HCT116 (cell line): Measurements from ENCODE around the gene SLC47A2. TPM values are rescaled to one million over a fixed set of nuclear protein-coding genes. Genes with fewer than 3 reads are reported as not detected.
A peak's percentile ranks its signal among the peaks of the same experiment; 100 is the strongest.
"Not testable (repeated sequence)": the region's sequence is repeated elsewhere in the genome, so short reads cannot be mapped to it uniquely, and the experiment has no call there.

Experiments used
- ATAC-seq: fragments of 200-7000 bp; cut with Tn5 transposase; 2 replicates; pipeline ENCODE4 v1.9.1; 2020; ENCODE audit warnings: mild to moderate bottlenecking, moderate library complexity
- BruUV-seq: library from RNA; stranded (reverse); fragments of 400-500 nt; replicated peaks from 2 replicates; lab custom pipeline; 2021; lab: Mats Ljungman, UMichigan
- CTCF ChIA-PET: fragments of 300-600 bp; sonication (Branson Sonifier 250); formaldehyde crosslinking; loops from one replicate; lab custom pipeline; 2021; ENCODE audit warnings: antibody characterized with exemption; lab: Charles Lee
- POLR2A ChIA-PET: fragments of 300-600, 350-600 bp; sonication (Branson Sonifier 250); formaldehyde crosslinking; loops from one replicate; lab custom pipeline; 2021; ENCODE audit warnings: antibody characterized with exemption; lab: Charles Lee
- RAD21 ChIA-PET, 2 experiments: fragments of 300-600 bp; sonication (Branson Sonifier 250); formaldehyde crosslinking; loops; one replicate each; lab custom pipeline; 2023; ENCODE audit warnings: low total read pairs in 2 of 2; ENCODE audit not compliant: uncharacterized antibody in 2 of 2, unreplicated experiment in 2 of 2, low non-redundant PET in 1 of 2; lab: Charles Lee
- DNase-seq: peaks from one replicate; pipeline ENCODE4 v3.0.0-alpha.2; 2010; ENCODE audit warnings: low read depth, low spot score
- H2AFZ ChIP-seq: fragments of 200-600 bp; shearing (Covaris generic), sonication (generic); 2 replicates; pipeline ENCODE4 v1.6.1; 2017; ENCODE audit warnings: low read depth, mixed run types, mixed read lengths, antibody characterized with exemption, low read length; ENCODE audit not compliant: poor library complexity, severe bottlenecking
- H3K27ac ChIP-seq: 2 replicates; pipeline ENCODE4 v1.5.1; 2012; ENCODE audit warnings: low read depth, low read length
- H3K27me3 ChIP-seq: fragments of 200-600 bp; sonication (generic); 2 replicates; pipeline ENCODE4 v1.6.1; 2016; ENCODE audit warnings: mixed run types, low read length, mixed read lengths; ENCODE audit not compliant: insufficient read depth
- H3K36me3 ChIP-seq, 2 experiments: fragments of 200-500 bp in 1 of 2; fragments of 200-600 bp in 1 of 2; sonication (Bioruptor generic) in 1 of 2; sonication (generic) in 1 of 2; 2 replicates each; pipeline versions ENCODE4 v1.5.1 to v1.6.1; 2014 to 2016; ENCODE audit warnings: low read length in 2 of 2, inconsistent platforms in 1 of 2, mixed read lengths in 1 of 2, mixed run types in 1 of 2; ENCODE audit not compliant: insufficient read depth in 2 of 2, control insufficient read depth in 1 of 2
- H3K4me1 ChIP-seq, 2 experiments: fragments of 200-600 bp in 1 of 2; sonication (generic) in 1 of 2; 2 replicates each; pipeline versions ENCODE4 v1.5.1 to v1.6.1; 2012 to 2017; ENCODE audit warnings: low read length in 2 of 2, inconsistent platforms in 1 of 2, mild to moderate bottlenecking in 1 of 2, mixed read lengths in 1 of 2, mixed run types in 1 of 2, moderate library complexity in 1 of 2; ENCODE audit not compliant: insufficient read depth in 2 of 2, control insufficient read depth in 1 of 2
- H3K4me2 ChIP-seq: fragments of 200-600 bp; sonication (generic); 2 replicates; pipeline ENCODE4 v1.6.1; 2017; ENCODE audit warnings: mixed run types, low read length, mixed read lengths
- H3K4me3 ChIP-seq, 2 experiments: fragments of 200-600 bp in 1 of 2; sonication (generic) in 1 of 2; replicated peaks in 1 of 2; 2 replicates each; pipeline ENCODE4 v1.5.1; 2011 to 2016; ENCODE audit warnings: low read length in 2 of 2, control low read depth in 1 of 2, low read depth in 1 of 2, mild to moderate bottlenecking in 1 of 2, mixed read lengths in 1 of 2, mixed run types in 1 of 2
- H3K79me2 ChIP-seq: fragments of 200-600 bp; sonication (generic); 2 replicates; pipeline ENCODE4 v1.6.1; 2017; ENCODE audit warnings: mild to moderate bottlenecking, mixed run types, low read length, moderate library complexity, mixed read lengths; ENCODE audit not compliant: insufficient read depth
- H3K9ac ChIP-seq: fragments of 200-600 bp; sonication (generic); 2 replicates; pipeline ENCODE4 v1.6.1; 2016; ENCODE audit warnings: low read length, mixed read lengths
- H3K9me2 ChIP-seq: fragments of 200-600 bp; sonication (generic), shearing (Covaris generic); 2 replicates; pipeline ENCODE4 v1.6.1; 2017; ENCODE audit warnings: mixed run types, mild to moderate bottlenecking, moderate library complexity; ENCODE audit not compliant: insufficient read depth
- H3K9me3 ChIP-seq, 2 experiments: fragments of 200-500 bp in 1 of 2; fragments of 200-600 bp in 1 of 2; sonication (Bioruptor generic) in 1 of 2; sonication (generic) in 1 of 2; 2 replicates each; pipeline ENCODE4 v1.6.1; 2014 to 2017; ENCODE audit warnings: low read length in 2 of 2, mixed read lengths in 2 of 2, inconsistent platforms in 1 of 2, low read depth in 1 of 2, mild to moderate bottlenecking in 1 of 2, mixed run types in 1 of 2, moderate library complexity in 1 of 2; ENCODE audit not compliant: control insufficient read depth in 1 of 2, insufficient read depth in 1 of 2
- H4K20me1 ChIP-seq: fragments of 200-600 bp; sonication (generic), shearing (Covaris generic); 2 replicates; pipeline ENCODE4 v1.6.1; 2017; ENCODE audit warnings: mixed run types, mild to moderate bottlenecking, moderate library complexity; ENCODE audit not compliant: insufficient read depth
- ATF3 ChIP-seq: IDR thresholded peaks from 2 replicates; pipeline ENCODE4 v1.6.1; 2012
- CTCF ChIP-seq, 3 experiments: fragments of 200-600 bp in 1 of 3; sonication (generic) in 1 of 3; IDR thresholded peaks in 2 of 3; conservative IDR thresholded peaks in 1 of 3; 2 replicates each; pipeline ENCODE4 v1.5.1; 2012 to 2017; ENCODE audit warnings: low read depth in 2 of 3, low read length in 2 of 3, antibody characterized with exemption in 1 of 3, borderline replicate concordance in 1 of 3, control low read depth in 1 of 3, mild to moderate bottlenecking in 1 of 3, mixed read lengths in 1 of 3, mixed run types in 1 of 3, moderate library complexity in 1 of 3; ENCODE audit not compliant: insufficient read depth in 1 of 3
- EGR1 ChIP-seq: IDR thresholded peaks from 2 replicates; pipeline ENCODE4 v1.6.1; 2012; ENCODE audit warnings: low read depth
- ELF1 ChIP-seq: IDR thresholded peaks from 2 replicates; pipeline ENCODE4 v1.6.1; 2012; ENCODE audit warnings: low read depth, borderline replicate concordance
- EZH2phosphoT487 ChIP-seq: fragments of 200-600 bp; IDR thresholded peaks from 2 replicates; pipeline ENCODE4 v1.6.1; 2018; ENCODE audit warnings: antibody characterized with exemption, borderline replicate concordance
- JUND ChIP-seq: IDR thresholded peaks from 2 replicates; pipeline ENCODE4 v1.6.1; 2012
- POLR2A ChIP-seq: IDR thresholded peaks from 2 replicates; pipeline ENCODE4 v1.7.0; 2011; ENCODE audit warnings: borderline replicate concordance; ENCODE audit not compliant: insufficient read depth, insufficient read length; ENCODE audit errors: extremely low read depth
- POLR2AphosphoS5 ChIP-seq: IDR thresholded peaks from 2 replicates; pipeline ENCODE4 v1.6.1; 2011; ENCODE audit warnings: mild to moderate bottlenecking, low read depth, low read length, moderate library complexity
- RAD21 ChIP-seq: IDR thresholded peaks from 2 replicates; pipeline ENCODE4 v1.6.1; 2012; ENCODE audit warnings: low read depth, mild to moderate bottlenecking
- SIN3A ChIP-seq: IDR thresholded peaks from 2 replicates; pipeline ENCODE4 v1.6.1; 2012; ENCODE audit warnings: low read depth
- SP1 ChIP-seq: IDR thresholded peaks from 2 replicates; pipeline ENCODE4 v1.6.1; 2012; ENCODE audit warnings: low read depth
- SRF ChIP-seq: IDR thresholded peaks from 2 replicates; pipeline ENCODE4 v1.6.1; 2012; ENCODE audit warnings: low read depth
- TCF7L2 ChIP-seq: IDR thresholded peaks from 2 replicates; pipeline ENCODE4 v1.7.0; 2011; ENCODE audit warnings: borderline replicate concordance, inconsistent platforms; ENCODE audit not compliant: insufficient read depth, insufficient read length; ENCODE audit errors: extremely low read depth
- ZFX ChIP-seq: fragments of 450-650 bp; IDR thresholded peaks from 2 replicates; pipeline ENCODE4 v1.6.1; 2017
- intact Hi-C: fragments of 100-400 bp; cut with micrococcal nuclease; formaldehyde crosslinking; loops from 2 replicates; pipeline ENCODE4 v1.10.0; 2022
- total RNA-seq: library from RNA; stranded (reverse); gene quantifications from one replicate; pipeline ENCODE4 v1.2.1, GENCODE V29; 2021; ENCODE audit not compliant: unreplicated experiment

The SLC47A2 gene
- total RNA-seq, 1 experiment from 2014 or later, result not detected

GRCh38 chr17:19716108-19717030, at the start of gene SLC47A2 (continued):
- no peak for TF ChIP-seq TCF7L2

- Histone ChIP-seq H3K4me3 (no peak overlapping the region), H3K9me3 (no peaks in the 10 kb centered on the region), H3K9ac (no peak overlapping the region), H3K79me2 (no peaks in the 10 kb centered on the region), H3K27me3 (no peaks in the 10 kb centered on the region), H3K36me3 (no peaks in the 10 kb centered on the region), H3K9me2 (no peaks in the 10 kb centered on the region), H3K4me2 (no peak overlapping the region), H3K27ac (no peak overlapping the region), H3K4me1 (peaks cover 0 to 10% of the 10 kb centered on the region in 2 experiments; a peak in 1 of 4 replicates), H4K20me1 (no peaks in the 10 kb centered on the region), H2AFZ (no peak overlapping the region)
- TF ChIP-seq SIN3A (no peak), POLR2AphosphoS5 (no peak), EGR1 (no peak), SP1 (no peak), EZH2phosphoT487 (no peak), SRF (no peak), ZFX (no peak), RAD21 (no peak), CTCF (IDR thresholded peaks at IDR 0.05 in 2 of 3, conservative IDR thresholded peaks at IDR 0.05 in 1 of 3; ENCODE audit: borderline replicate concordance in 1 of 3, insufficient read depth in 1 of 3, low read depth in 2 of 3, low read length in 2 of 3) (no peak), ELF1 (no peak), ATF3 (no peak), TCF7L2 (no peak), JUND (no peak), POLR2A (no peak)
- POLR2A ChIA-PET, result no interaction called here
- RAD21 ChIA-PET, result interaction anchor here (1.0 to 1.3 kb wide), 2 partner anchors 118 to 403 kb away, joined by 3 read pairs; partner anchors contain the start of genes ALDH3A2 (in 1 of the 2) and B9D1 (in 1 of the 2)
- intact Hi-C loops, result loop anchor here (1.0 to 5.0 kb wide), 4 partner anchors 253 to 403 kb away; no protein-coding TSS in a partner anchor
- DNase-seq (no peak), ATAC-seq (peak; percentile 17)
- CTCF ChIA-PET, result interaction anchor here (1.0 to 3.6 kb wide), 11 partner anchors 13 to 404 kb away, joined by 3 to 30 read pairs (median 7); partner anchors contain the start of genes ALDH3A2, B9D1 and MAPK7
- no TSS peak for BruUV-seq
These were observed 49.6 kb upstream of the SLC47A2 start for GRCh38 chr17:19766016-19766415.

- BruUV-seq, H4K20me1 ChIP-seq, H3K9ac ChIP-seq, H3K4me2 ChIP-seq, H3K4me1 ChIP-seq, H3K27me3 ChIP-seq, intact Hi-C loops, H3K9me2 ChIP-seq, DNase-seq, H2AFZ ChIP-seq, H3K27ac ChIP-seq, ATAC-seq, H3K36me3 ChIP-seq, POLR2A ChIA-PET, H3K9me3 ChIP-seq, H3K4me3 ChIP-seq, H3K79me2 ChIP-seq: not testable (repeated sequence)
- ChIA-PET RAD21 (interaction anchor here in 1 of 2 experiments (1.9 kb wide), 1 partner anchor 11 kb away, joined by 5 read pairs; no protein-coding TSS in a partner anchor), CTCF (interaction anchor here (2.2 to 4.4 kb wide), 4 partner anchors 11 to 402 kb away, joined by 9 to 39 read pairs (median 20); partner anchors contain the start of genes ALDH3A2, B9D1 and MAPK7)
These were observed 47.6 kb upstream of the SLC47A2 start for GRCh38 chr17:19763991-19764390.
